OCI-LY3 (cell line): Measurements from ENCODE around the gene UNC79.

ENCODE experiments used
- H2AFZ ChIP-seq: fragments of 200-600, 300-600 bp; shearing (Covaris generic); 2 replicates; pipeline ENCODE4 v1.6.0; 2014; ENCODE audit warnings: antibody characterized with exemption, low read depth, low read length
- H3K27ac ChIP-seq: fragments of 200-600, 300-600 bp; sonication (generic); 2 replicates; pipeline ENCODE4 v1.5.1; 2014; ENCODE audit warnings: mild to moderate bottlenecking, low read length, moderate library complexity, mixed read lengths
- H3K27me3 ChIP-seq: fragments of 200-600, 300-600 bp; sonication (generic); 2 replicates; pipeline ENCODE4 v1.6.1; 2014; ENCODE audit warnings: low read depth, low read length, mixed read lengths
- H3K36me3 ChIP-seq: fragments of 200-600, 300-600 bp; sonication (generic); replicated peaks from 2 replicates; pipeline ENCODE3; 2014; ENCODE audit warnings: low read depth, low read length, mixed read lengths
- H3K4me1 ChIP-seq: fragments of 300-600, 200-600 bp; sonication (generic); 2 replicates; pipeline ENCODE4 v1.6.1; 2014; ENCODE audit warnings: low read length, mixed read lengths
- H3K4me2 ChIP-seq: fragments of 200-600, 300-600 bp; sonication (generic); 2 replicates; pipeline ENCODE4 v1.6.1; 2014; ENCODE audit warnings: low read length, mixed read lengths
- H3K4me3 ChIP-seq: fragments of 300-600, 200-600 bp; sonication (generic); 2 replicates; pipeline ENCODE4 v1.5.1; 2014; ENCODE audit warnings: antibody characterized with exemption, mild to moderate bottlenecking, low read length, moderate library complexity
- H3K79me2 ChIP-seq: fragments of 300-600, 200-600 bp; shearing (Covaris generic); 2 replicates; pipeline ENCODE4 v1.6.1; 2014; ENCODE audit warnings: mild to moderate bottlenecking, low read length, mixed read lengths
- H3K9ac ChIP-seq: fragments of 300-600, 200-600 bp; shearing (Covaris generic); 2 replicates; pipeline ENCODE4 v1.6.0; 2014; ENCODE audit warnings: mild to moderate bottlenecking, low read length, moderate library complexity
- H3K9me3 ChIP-seq: fragments of 200-600, 300-600 bp; shearing (Covaris generic); 2 replicates; pipeline ENCODE4 v1.6.1; 2014; ENCODE audit warnings: low read length, mixed read lengths; ENCODE audit not compliant: insufficient read depth
- H4K20me1 ChIP-seq: fragments of 200-600, 300-600 bp; sonication (generic); 2 replicates; pipeline ENCODE4 v1.6.1; 2016; ENCODE audit warnings: low read length, mixed read lengths; ENCODE audit not compliant: insufficient read depth
- CTCF ChIP-seq: fragments of 200-600, 300-600 bp; sonication (generic); IDR thresholded peaks from 2 replicates; pipeline ENCODE4 v1.5.1; 2014; ENCODE audit warnings: antibody characterized with exemption, low read length, low read depth
- EZH2phosphoT487 ChIP-seq: fragments of 200-600 bp; shearing (Covaris generic); IDR thresholded peaks from 2 replicates; pipeline ENCODE4 v1.6.1; 2018; ENCODE audit warnings: antibody characterized with exemption, mixed run types, low read depth

The UNC79 gene

DNA sequence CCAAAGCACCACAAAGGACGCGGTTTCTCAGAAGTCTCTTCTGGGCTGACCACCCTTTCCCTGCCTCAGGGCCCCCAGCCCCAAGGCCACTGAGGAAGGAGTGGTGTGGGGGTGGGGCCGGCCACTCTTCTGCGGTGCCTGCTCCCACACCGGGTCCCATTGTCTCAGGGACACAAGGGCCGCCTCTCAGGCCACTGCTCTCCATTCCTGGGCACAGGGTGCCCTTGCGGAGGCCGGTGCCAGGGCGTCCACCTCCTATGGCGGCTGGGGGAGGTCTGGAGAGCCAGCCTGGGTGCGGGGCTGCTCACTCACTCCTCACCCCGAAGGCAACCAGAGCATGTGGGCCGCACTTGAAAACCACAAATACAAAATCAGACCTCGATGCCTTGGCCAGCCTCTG, 313.4 kb downstream of the UNC79 start:
- H3K9ac ChIP-seq = no peak overlapping the region
- H3K27ac ChIP-seq = no peak overlapping the region
- H3K4me1 ChIP-seq = no peaks in the 10 kb centered on the region
- H4K20me1 ChIP-seq = no peaks in the 10 kb centered on the region
- no peaks in the 10 kb centered on the region for H3K9me3 ChIP-seq
- peaks cover 14% of the 10 kb centered on the region for H3K27me3 ChIP-seq
- TF ChIP-seq CTCF (no peak), EZH2phosphoT487 (no peak)
- H3K36me3 ChIP-seq = no peaks in the 10 kb centered on the region
- H2AFZ ChIP-seq = no peak overlapping the region
- no peaks in the 10 kb centered on the region for H3K79me2 ChIP-seq
- H3K4me2 ChIP-seq = no peak overlapping the region
- H3K4me3 ChIP-seq = no peak overlapping the region

DNA sequence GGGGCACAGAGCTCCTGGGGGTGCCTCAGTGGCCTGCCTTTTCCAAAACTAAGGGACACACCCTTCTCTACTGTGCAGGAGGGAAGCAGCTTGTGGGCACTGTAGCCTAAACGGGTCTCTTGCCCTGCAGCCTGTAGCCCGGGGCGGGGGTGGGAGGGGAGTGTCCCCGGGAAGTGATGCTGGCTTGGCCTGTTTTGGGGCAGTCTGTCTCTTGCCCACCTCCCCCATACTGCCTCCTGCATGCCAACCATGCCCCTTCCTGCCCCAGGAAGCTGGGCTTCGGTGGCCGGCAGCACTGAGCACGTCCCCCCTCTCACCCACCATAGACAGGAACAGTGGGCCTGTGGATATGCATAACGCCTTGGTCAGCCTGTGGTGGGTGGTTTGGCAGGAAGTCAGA, 314.1 kb downstream of the UNC79 start:
- Histone ChIP-seq H3K27ac (no peak overlapping the region), H3K4me3 (no peak overlapping the region), H2AFZ (no peak overlapping the region), H3K79me2 (no peaks in the 10 kb centered on the region), H4K20me1 (no peaks in the 10 kb centered on the region), H3K9ac (no peak overlapping the region), H3K36me3 (no peaks in the 10 kb centered on the region), H3K9me3 (no peaks in the 10 kb centered on the region), H3K27me3 (peaks cover 11% of the 10 kb centered on the region), H3K4me2 (no peak overlapping the region), H3K4me1 (no peaks in the 10 kb centered on the region)
- TF ChIP-seq EZH2phosphoT487 = no peak
- TF ChIP-seq CTCF = no peak

DNA sequence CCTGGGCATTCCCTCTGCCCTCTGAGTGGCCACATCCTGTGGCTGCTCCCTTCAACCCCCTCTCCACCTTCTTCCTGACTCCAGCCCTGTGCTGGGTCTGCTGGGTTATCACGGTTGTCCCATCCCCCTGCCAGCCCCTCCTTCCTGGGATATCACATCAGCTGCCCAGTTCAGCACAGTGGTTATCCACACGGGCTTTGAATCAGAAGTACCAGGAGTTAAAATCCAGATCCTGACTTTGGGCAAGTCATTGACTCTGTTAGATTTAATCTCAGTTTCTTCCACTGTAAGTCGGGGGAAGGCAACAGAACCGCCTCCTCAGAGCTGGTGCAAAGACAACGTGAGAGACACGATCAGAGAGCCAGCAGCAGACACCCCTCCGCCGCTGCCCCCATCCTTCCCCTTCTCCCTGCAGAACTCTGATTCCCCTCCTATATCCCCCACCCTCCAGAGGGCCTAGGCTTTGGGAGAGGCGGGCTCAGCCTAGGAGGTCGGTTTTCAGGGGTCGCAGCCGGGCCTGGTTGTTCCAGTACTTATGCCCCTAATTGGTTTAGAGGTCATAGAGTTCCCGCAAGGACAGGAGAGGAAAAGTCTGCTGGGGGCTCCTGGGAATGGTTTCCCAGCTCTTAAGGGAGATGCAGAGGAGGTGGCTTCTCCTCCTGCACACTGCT, 315.0 kb downstream of the UNC79 start:
- Histone ChIP-seq H3K4me1 (no peaks in the 10 kb centered on the region), H3K79me2 (no peaks in the 10 kb centered on the region), H4K20me1 (no peaks in the 10 kb centered on the region), H3K9me3 (no peaks in the 10 kb centered on the region), H3K36me3 (no peaks in the 10 kb centered on the region), H2AFZ (no peak overlapping the region), H3K4me3 (no peak overlapping the region), H3K4me2 (no peak overlapping the region), H3K27me3 (peaks cover 9% of the 10 kb centered on the region), H3K9ac (no peak overlapping the region), H3K27ac (no peak overlapping the region)
- no peak for TF ChIP-seq CTCF
- no peak for TF ChIP-seq EZH2phosphoT487

- Histone ChIP-seq H3K27ac (no peak overlapping the region), H3K9me3 (no peaks in the 10 kb centered on the region), H3K79me2 (no peaks in the 10 kb centered on the region), H3K4me1 (no peaks in the 10 kb centered on the region), H3K9ac (no peak overlapping the region), H2AFZ (no peak overlapping the region), H3K27me3 (no peaks in the 10 kb centered on the region), H3K4me2 (no peak overlapping the region), H3K36me3 (no peaks in the 10 kb centered on the region), H4K20me1 (no peaks in the 10 kb centered on the region), H3K4me3 (no peak overlapping the region)
- TF ChIP-seq CTCF (no peak), EZH2phosphoT487 (no peak)
Measured at GRCh38 chr14:93747102-93747501, 316.4 kb downstream of the UNC79 start.
